WTC11 (cell line): ENCODE data around the gene ZNF598. TPM values are rescaled to one million over a fixed set of nuclear protein-coding genes. Genes with fewer than 3 reads are reported as not detected.

Experiments used
- ATAC-seq: fragments of 200-7000 bp; cut with Tn5 transposase; 2 replicates; pipeline ENCODE4 v1.10.0; 2021; ENCODE audit warnings: mild to moderate bottlenecking, moderate library complexity
- CTCF ChIA-PET: fragments of 300-600 bp; sonication (Branson Sonifier 250); formaldehyde crosslinking; loops from one replicate; lab custom pipeline; 2021; ENCODE audit warnings: antibody characterized with exemption; lab: Charles Lee
- POLR2A ChIA-PET: fragments of 350-600 bp; sonication (Branson Sonifier 250); formaldehyde crosslinking; loops from one replicate; lab custom pipeline; 2021; ENCODE audit warnings: antibody characterized with exemption; lab: Charles Lee
- DNase-seq: peaks from one replicate; pipeline ENCODE4 v3.0.0; 2021; ENCODE audit warnings: low spot score
- H3K27ac Mint-ChIP-seq: 2 replicates; pipeline ENCODE4 v1.8.0; 2021; ENCODE audit warnings: mixed read lengths
- H3K27me3 Mint-ChIP-seq: 2 replicates; pipeline ENCODE4 v1.8.0; 2021; ENCODE audit warnings: low read depth, mild to moderate bottlenecking, moderate library complexity, mixed read lengths
- H3K36me3 Mint-ChIP-seq: 2 replicates; pipeline ENCODE4 v1.8.0; 2021; ENCODE audit warnings: mixed read lengths
- H3K4me1 Mint-ChIP-seq: 2 replicates; pipeline ENCODE4 v1.8.0; 2022; ENCODE audit warnings: mixed read lengths
- H3K4me3 Mint-ChIP-seq: 2 replicates; pipeline ENCODE4 v1.8.0; 2021; ENCODE audit warnings: mild to moderate bottlenecking, moderate library complexity, mixed read lengths
- H3K9me3 Mint-ChIP-seq: 2 replicates; pipeline ENCODE4 v1.8.0; 2021; ENCODE audit warnings: mixed read lengths
- ATF1 ChIP-seq: sonication (generic); formaldehyde crosslinking; IDR thresholded peaks from 2 replicates; pipeline ENCODE4 v1.8.1; 2023; ENCODE audit warnings: mild to moderate bottlenecking, moderate library complexity, missing genetic modification reagents
- ATF6 ChIP-seq: sonication (generic); formaldehyde crosslinking; IDR thresholded peaks from 2 replicates; pipeline ENCODE4 v1.8.1; 2023; ENCODE audit warnings: mild to moderate bottlenecking, missing genetic modification reagents
- CDX4 ChIP-seq: fragments of 250-450 bp; sonication (Bioruptor Pico); IDR thresholded peaks from 2 replicates; pipeline ENCODE4 v1.9.0; 2021; ENCODE audit warnings: moderate library complexity, mild to moderate bottlenecking, inconsistent platforms, borderline replicate concordance
- CREB1 ChIP-seq: sonication (generic); formaldehyde crosslinking; IDR thresholded peaks from 2 replicates; pipeline ENCODE4 v1.8.0; 2023; ENCODE audit warnings: mild to moderate bottlenecking, missing genetic modification reagents
- FOXJ3 ChIP-seq: sonication (generic); formaldehyde crosslinking; IDR thresholded peaks from 2 replicates; pipeline ENCODE4 v1.9.0; 2021; ENCODE audit warnings: missing genetic modification reagents, mild to moderate bottlenecking, borderline replicate concordance
- IRF1 ChIP-seq: sonication (generic); formaldehyde crosslinking; IDR thresholded peaks from 2 replicates; pipeline ENCODE4 v1.8.0; 2023; ENCODE audit warnings: missing genetic modification reagents
- IRF2 ChIP-seq: sonication (generic); formaldehyde crosslinking; IDR thresholded peaks from 2 replicates; pipeline ENCODE4 v1.8.0; 2022; ENCODE audit warnings: low read depth, missing genetic modification reagents, borderline replicate concordance
- JAZF1 ChIP-seq: fragments of 250-450 bp; sonication (Bioruptor Pico); IDR thresholded peaks from 2 replicates; pipeline ENCODE4 v1.9.0; 2021; ENCODE audit warnings: moderate library complexity, mild to moderate bottlenecking, inconsistent platforms
- JUN ChIP-seq: sonication (generic); formaldehyde crosslinking; IDR thresholded peaks from 2 replicates; pipeline ENCODE4 v1.8.0; 2023; ENCODE audit warnings: mild to moderate bottlenecking, missing genetic modification reagents
- NR2C2 ChIP-seq: sonication (generic); formaldehyde crosslinking; IDR thresholded peaks from 2 replicates; pipeline ENCODE4 v1.8.0; 2022; ENCODE audit warnings: mild to moderate bottlenecking, missing genetic modification reagents
- NR3C1 ChIP-seq: sonication (generic); formaldehyde crosslinking; conservative IDR thresholded peaks from 2 replicates; pipeline ENCODE4 v1.8.1; 2023; ENCODE audit warnings: low read depth, mild to moderate bottlenecking, missing genetic modification reagents
- RELA ChIP-seq: sonication (generic); formaldehyde crosslinking; IDR thresholded peaks from 2 replicates; pipeline ENCODE4 v1.8.1; 2022; ENCODE audit warnings: missing genetic modification reagents, mild to moderate bottlenecking, borderline replicate concordance
- STAT6 ChIP-seq: sonication (generic); formaldehyde crosslinking; conservative IDR thresholded peaks from 2 replicates; pipeline ENCODE4 v1.8.1; 2023; ENCODE audit warnings: mild to moderate bottlenecking, low read depth, missing genetic modification reagents, moderate library complexity
- TEAD4 ChIP-seq: sonication (generic); formaldehyde crosslinking; IDR thresholded peaks from 2 replicates; pipeline ENCODE4 v1.8.0; 2022; ENCODE audit warnings: mild to moderate bottlenecking, missing genetic modification reagents
- USF2 ChIP-seq: sonication (generic); formaldehyde crosslinking; IDR thresholded peaks from 2 replicates; pipeline ENCODE4 v1.8.1; 2023; ENCODE audit warnings: mild to moderate bottlenecking, missing genetic modification reagents, moderate library complexity
- ZBTB21 ChIP-seq: sonication (generic); formaldehyde crosslinking; IDR thresholded peaks from 2 replicates; pipeline ENCODE4 v1.8.1; 2023; ENCODE audit warnings: mild to moderate bottlenecking, missing genetic modification reagents, borderline replicate concordance
- ZBTB43 ChIP-seq: sonication (generic); formaldehyde crosslinking; IDR thresholded peaks from 2 replicates; pipeline ENCODE4 v1.8.1; 2023; ENCODE audit warnings: mild to moderate bottlenecking, missing genetic modification reagents
- ZNF138 ChIP-seq: sonication (generic); formaldehyde crosslinking; conservative IDR thresholded peaks from 2 replicates; pipeline ENCODE4 v1.8.1; 2022; ENCODE audit warnings: mild to moderate bottlenecking, moderate library complexity, missing genetic modification reagents
- ZNF416 ChIP-seq: fragments of 250-450 bp; sonication (Bioruptor Pico); IDR thresholded peaks from 2 replicates; pipeline ENCODE4 v1.9.0; 2021; ENCODE audit warnings: mild to moderate bottlenecking, inconsistent platforms
- ZSCAN18 ChIP-seq: fragments of 250-450 bp; sonication (Bioruptor Pico); IDR thresholded peaks from 2 replicates; pipeline ENCODE4 v2.1.2; 2022; ENCODE audit warnings: mild to moderate bottlenecking, moderate library complexity
- total RNA-seq: library from RNA; stranded (reverse); gene quantifications from 3 replicates; pipeline ENCODE4 v1.2.3, GENCODE V29; 2021

Gene ZNF598
- total RNA-seq, 1 experiment from 2014 or later = 66.4 TPM

- POLR2A ChIA-PET = no interaction called here
Measured at GRCh38 chr16:2042986-2043666, 33.5 kb upstream of the ZNF598 start.

GRCh38 chr16:2042171-2042985, 32.8 kb upstream of the ZNF598 start:
- Mint-ChIP-seq H3K4me1 (peaks cover 4% of the 10 kb centered on the region), H3K9me3 (no peaks in the 10 kb centered on the region), H3K27me3 (no peaks in the 10 kb centered on the region), H3K27ac (no peak overlapping the region), H3K4me3 (no peak overlapping the region), H3K36me3 (no peaks in the 10 kb centered on the region; the same call in 1 of the 2 replicates)
- ChIA-PET CTCF (interaction anchor here (0.9 to 1.4 kb wide), 3 partner anchors 12 to 48 kb away, joined by 3 to 5 read pairs (median 5); no protein-coding TSS in a partner anchor), POLR2A (no interaction called here)
- DNase-seq (no peak), ATAC-seq (no peak)
- TF ChIP-seq FOXJ3 (no peak), ZNF138 (CRISPR knock-in tag) (no peak), TEAD4 (CRISPR knock-in tag) (no peak), ZNF416 (CRISPR knock-in tag) (no peak), JUN (CRISPR knock-in tag) (no peak), STAT6 (no peak), ATF1 (no peak), ZSCAN18 (CRISPR knock-in tag) (no peak), NR3C1 (CRISPR knock-in tag) (no peak), IRF1 (CRISPR knock-in tag) (no peak), RELA (CRISPR knock-in tag) (no peak)

More at GRCh38 chr16:2042986-2043666, 33.5 kb upstream of the ZNF598 start:
- Mint-ChIP-seq H3K27ac (peak overlapping the region; percentile 63; the same call in 1 of the 2 replicates), H3K36me3 (no peaks in the 10 kb centered on the region; the same call in 1 of the 2 replicates), H3K4me3 (no peak overlapping the region), H3K9me3 (no peaks in the 10 kb centered on the region), H3K4me1 (peaks cover 4% of the 10 kb centered on the region), H3K27me3 (no peaks in the 10 kb centered on the region)
- TF ChIP-seq ZNF416 (CRISPR knock-in tag) (no peak), ATF6 (CRISPR knock-in tag) (no peak), ZBTB21 (CRISPR knock-in tag) (no peak), CREB1 (CRISPR knock-in tag) (no peak), CDX4 (CRISPR knock-in tag) (no peak), NR2C2 (CRISPR knock-in tag) (no peak), ZBTB43 (CRISPR knock-in tag) (no peak), ZNF138 (CRISPR knock-in tag) (no peak), USF2 (CRISPR knock-in tag) (no peak), JAZF1 (CRISPR knock-in tag) (no peak), FOXJ3 (no peak), IRF2 (CRISPR knock-in tag) (no peak)
- ATAC-seq (no peak), DNase-seq (no peak)
- CTCF ChIA-PET = interaction anchor here (0.7 to 1.3 kb wide), 4 partner anchors 14 to 39 kb away, joined by 3 to 5 read pairs (median 3); no protein-coding TSS in a partner anchor
